GM18499 (cell line): ENCODE results near the gene TBC1D16.
"Not testable (repeated sequence)": the region's sequence is repeated elsewhere in the genome, so short reads cannot be mapped to it uniquely, and the experiment has no call there.

Experiments used
- ATAC-seq: cut with Tn5 transposase; IDR thresholded peaks from one replicate; pipeline ENCODE4 v1.9.1; 2021; ENCODE audit warnings: moderate number of reproducible peaks; ENCODE audit not compliant: insufficient read depth, unreplicated experiment

The TBC1D16 gene

GRCh38 chr17:80055597-80055996 is 19.9 kb upstream of the TBC1D16 start:
- ATAC-seq: no peak

- no peak for ATAC-seq
Observed at GRCh38 chr17:80053102-80053501, 17.4 kb upstream of the TBC1D16 start.

GRCh38 chr17:80051681-80052080 is 16.0 kb upstream of the TBC1D16 start:
- ATAC-seq: no peak

- no peak for ATAC-seq
Observed at GRCh38 chr17:80050706-80051105, 15.0 kb upstream of the TBC1D16 start.

GRCh38 chr17:80049986-80050385 is 14.3 kb upstream of the TBC1D16 start:
- no peak for ATAC-seq

- ATAC-seq: no peak
Observed at GRCh38 chr17:80047176-80047575, 11.5 kb upstream of the TBC1D16 start.

- ATAC-seq: not testable (repeated sequence)
Observed at GRCh38 chr17:80046709-80047108, 11.0 kb upstream of the TBC1D16 start.

GRCh38 chr17:80045703-80046102 is 10.0 kb upstream of the TBC1D16 start:
- no peak for ATAC-seq

- no peak for ATAC-seq
Observed at GRCh38 chr17:80043963-80044362, 8.3 kb upstream of the TBC1D16 start.

- ATAC-seq: no peak
Observed at GRCh38 chr17:80036715-80037477, 1.2 kb upstream of the TBC1D16 start.

- no peak for ATAC-seq
Observed at GRCh38 chr17:80035937-80036714, 454 bp upstream of the TBC1D16 start, which contains the start of gene CCDC40. Gene CCDC40, plus strand, starts transcription at chr17:80036642. Its CDS starts 21 bp downstream, at chr17:80036663.

- ATAC-seq: no peak
Observed at GRCh38 chr17:80034791-80035686, 633 bp downstream of the TBC1D16 start.

GRCh38 chr17:80033840-80034239 is 1.8 kb downstream of the TBC1D16 start:
- no peak for ATAC-seq

- ATAC-seq: no peak
Observed at GRCh38 chr17:80032614-80033171, 3.0 kb downstream of the TBC1D16 start.

GRCh38 chr17:80031691-80032430 is 3.8 kb downstream of the TBC1D16 start:
- no peak for ATAC-seq

- no peak for ATAC-seq
Observed at GRCh38 chr17:80030730-80031410, 4.8 kb downstream of the TBC1D16 start.

- no peak for ATAC-seq
Observed at GRCh38 chr17:80029258-80029974, 6.3 kb downstream of the TBC1D16 start.

- ATAC-seq: no peak
Observed at GRCh38 chr17:80028030-80028429, 7.6 kb downstream of the TBC1D16 start.
